B cell (primary cell): Measurements from ENCODE around the gene CHCHD1. TPM values are rescaled to one million over a fixed set of nuclear protein-coding genes. Genes with fewer than 3 reads are reported as not detected.

ENCODE experiments used
- ATAC-seq: fragments of 200-7000 bp; cut with Tn5 transposase; one replicate; pipeline ENCODE4 v1.10.0; 2021; ENCODE audit warnings: low read depth, mild to moderate bottlenecking, moderate number of reproducible peaks, moderate library complexity
- CTCF ChIA-PET: fragments of 350-600 bp; sonication (Branson Sonifier 250); formaldehyde crosslinking; loops from one replicate; lab custom pipeline; 2021; ENCODE audit warnings: antibody characterized with exemption, inconsistent platforms; lab: Charles Lee
- POLR2A ChIA-PET: fragments of 350-600 bp; sonication (Branson Sonifier 250); formaldehyde crosslinking; loops from one replicate; lab custom pipeline; 2021; ENCODE audit warnings: antibody characterized with exemption; lab: Charles Lee
- DNase-seq: peaks from one replicate; pipeline ENCODE4 v3.0.0; 2013
- H2AFZ ChIP-seq: 2 replicates; pipeline ENCODE4 v1.6.1; 2012; ENCODE audit warnings: mild to moderate bottlenecking, low read depth, low read length; ENCODE audit not compliant: insufficient read depth, poor library complexity, severe bottlenecking
- H3K27ac ChIP-seq, 2 donors: 1 replicate in 1 of 2; 2 replicates in 1 of 2; pipeline ENCODE4 v1.5.1; 2012 to 2013; ENCODE audit warnings: low read length in 2 of 2, mild to moderate bottlenecking in 2 of 2, moderate library complexity in 1 of 2
- H3K27me3 ChIP-seq, 4 experiments: fragments of 200-600 bp in 1 of 4; sonication (generic) in 1 of 4; replicated peaks in 1 of 4; 1 replicate in 2 of 4; 2 replicates in 2 of 4; pipeline versions ENCODE4 v1.6.1 to v1.7.0; 2013 to 2016; ENCODE audit warnings: low read length in 3 of 4, mild to moderate bottlenecking in 2 of 4, mixed read lengths in 1 of 4, moderate library complexity in 1 of 4; ENCODE audit not compliant: insufficient read depth in 4 of 4, control insufficient read depth in 3 of 4; ENCODE audit errors: control extremely low read depth in 1 of 4
- H3K36me3 ChIP-seq, 2 experiments: replicated peaks in 1 of 2; 1 replicate in 1 of 2; 2 replicates in 1 of 2; pipeline versions ENCODE4 v1.6.1 to v1.7.1; 2013; ENCODE audit warnings: low read length in 1 of 2; ENCODE audit not compliant: insufficient read depth in 2 of 2, control insufficient read depth in 1 of 2; ENCODE audit errors: control extremely low read depth in 1 of 2, extremely low read depth in 1 of 2
- H3K4me1 ChIP-seq, 2 donors: fragments of 200-600 bp in 1 of 2; sonication (generic) in 1 of 2; 1 replicate in 1 of 2; 2 replicates in 1 of 2; pipeline versions ENCODE4 v1.5.1 to v1.6.1; 2013 to 2017; ENCODE audit warnings: low read length in 2 of 2; ENCODE audit not compliant: control insufficient read depth in 2 of 2, insufficient read depth in 2 of 2
- H3K4me2 ChIP-seq: replicated peaks from 2 replicates; pipeline ENCODE3; 2012; ENCODE audit warnings: mild to moderate bottlenecking, low read depth, low read length; ENCODE audit not compliant: poor library complexity, severe bottlenecking
- H3K4me3 ChIP-seq, 5 experiments: fragments of 200-600 bp in 1 of 5; sonication (generic) in 1 of 5; 1 replicate in 3 of 5; 2 replicates in 2 of 5; pipeline versions ENCODE4 v1.5.1 to v1.7.0; 2011 to 2016; ENCODE audit warnings: low read length in 4 of 5, mild to moderate bottlenecking in 4 of 5, low read depth in 2 of 5, control low read depth in 1 of 5, moderate library complexity in 1 of 5; ENCODE audit not compliant: insufficient read depth in 1 of 5; ENCODE audit errors: control extremely low read depth in 1 of 5, extremely low read depth in 1 of 5
- H3K79me2 ChIP-seq: fragments of 200-600 bp; sonication (generic); one replicate; pipeline ENCODE4 v1.6.0; 2016; ENCODE audit warnings: low read length; ENCODE audit not compliant: control insufficient read depth, insufficient read depth
- H3K9ac ChIP-seq: fragments of 200-600 bp; sonication (generic); 2 replicates; pipeline ENCODE4 v1.6.1; 2017; ENCODE audit warnings: mild to moderate bottlenecking, low read length, moderate library complexity
- H3K9me3 ChIP-seq, 3 donors: one replicate each; pipeline versions ENCODE4 v1.6.1 to v1.7.1; 2013; ENCODE audit warnings: low read length in 2 of 3; ENCODE audit not compliant: control insufficient read depth in 2 of 3, insufficient read depth in 1 of 3; ENCODE audit errors: control extremely low read depth in 1 of 3
- H4K20me1 ChIP-seq: 2 replicates; pipeline ENCODE4 v1.6.0; 2012; ENCODE audit warnings: mild to moderate bottlenecking, low read length; ENCODE audit not compliant: insufficient read depth, control insufficient read depth, poor library complexity, severe bottlenecking
- H3K27ac Mint-ChIP-seq: one replicate; pipeline ENCODE4 v1.8.0; 2021; ENCODE audit warnings: mixed read lengths
- H3K27me3 Mint-ChIP-seq: one replicate; pipeline ENCODE4 v1.8.0; 2021; ENCODE audit warnings: mixed read lengths
- H3K4me1 Mint-ChIP-seq: one replicate; pipeline ENCODE4 v1.8.0; 2021; ENCODE audit warnings: mixed read lengths
- H3K4me3 Mint-ChIP-seq: one replicate; pipeline ENCODE4 v1.8.0; 2021; ENCODE audit warnings: mixed read lengths
- H3K9me3 Mint-ChIP-seq: one replicate; pipeline ENCODE4 v1.8.0; 2022; ENCODE audit warnings: mixed read lengths; ENCODE audit not compliant: insufficient read depth
- EZH2 ChIP-seq: IDR thresholded peaks from 2 replicates; pipeline ENCODE4 v1.6.1; 2012; ENCODE audit warnings: borderline replicate concordance, low read depth, mild to moderate bottlenecking, moderate library complexity, low read length; ENCODE audit not compliant: insufficient read depth, poor library complexity, severe bottlenecking
- WGBS: methylation state at CpG from one replicate; pipeline ENCODE4 v1.1.5; 2013; ENCODE audit warnings: missing lambda C conversion rate; ENCODE audit not compliant: insufficient coverage; 5-methylcytosine and 5-hydroxymethylcytosine counted together
- intact Hi-C: fragments of 100-400 bp; cut with micrococcal nuclease; formaldehyde crosslinking; loops from one replicate; pipeline ENCODE4 v1.10.0; 2022
- polyA minus RNA-seq: library from RNA; depleted of rRNA, polyadenylated mRNA; stranded (reverse); fragments of >200 nt; gene quantifications from 2 replicates; pipeline ENCODE4 v1.2.3, GENCODE V29; 2012
- polyA plus RNA-seq: library from polyadenylated mRNA; depleted of rRNA; stranded (reverse); fragments of >200 nt; gene quantifications from 2 replicates; pipeline ENCODE4 v1.2.3, GENCODE V29; 2012
- total RNA-seq, 2 donors: library from RNA; stranded (reverse); fragments of 120-200 nt in 1 of 2; gene quantifications; 1 replicate in 1 of 2; 2 replicates in 1 of 2; pipeline versions ENCODE4 v1.2.3 to v1.2.4, GENCODE V29; 2013 to 2022
- TF ChIP-seq, protein P1 (sequence below): fragments of 200-600 bp; IDR thresholded peaks from one replicate; pipeline ENCODE4 v1.8.0; 2022; ENCODE audit warnings: antibody characterized with exemption, mild to moderate bottlenecking

Gene CHCHD1
- total RNA-seq: 14.7 and 15.3 TPM in 2 replicates
- 27.0 TPM for total RNA-seq (2013)
- polyA plus RNA-seq: 8.8 and 11.9 TPM in 2 replicates
- polyA minus RNA-seq: 7.4 and 10.9 TPM in 2 replicates

DNA sequence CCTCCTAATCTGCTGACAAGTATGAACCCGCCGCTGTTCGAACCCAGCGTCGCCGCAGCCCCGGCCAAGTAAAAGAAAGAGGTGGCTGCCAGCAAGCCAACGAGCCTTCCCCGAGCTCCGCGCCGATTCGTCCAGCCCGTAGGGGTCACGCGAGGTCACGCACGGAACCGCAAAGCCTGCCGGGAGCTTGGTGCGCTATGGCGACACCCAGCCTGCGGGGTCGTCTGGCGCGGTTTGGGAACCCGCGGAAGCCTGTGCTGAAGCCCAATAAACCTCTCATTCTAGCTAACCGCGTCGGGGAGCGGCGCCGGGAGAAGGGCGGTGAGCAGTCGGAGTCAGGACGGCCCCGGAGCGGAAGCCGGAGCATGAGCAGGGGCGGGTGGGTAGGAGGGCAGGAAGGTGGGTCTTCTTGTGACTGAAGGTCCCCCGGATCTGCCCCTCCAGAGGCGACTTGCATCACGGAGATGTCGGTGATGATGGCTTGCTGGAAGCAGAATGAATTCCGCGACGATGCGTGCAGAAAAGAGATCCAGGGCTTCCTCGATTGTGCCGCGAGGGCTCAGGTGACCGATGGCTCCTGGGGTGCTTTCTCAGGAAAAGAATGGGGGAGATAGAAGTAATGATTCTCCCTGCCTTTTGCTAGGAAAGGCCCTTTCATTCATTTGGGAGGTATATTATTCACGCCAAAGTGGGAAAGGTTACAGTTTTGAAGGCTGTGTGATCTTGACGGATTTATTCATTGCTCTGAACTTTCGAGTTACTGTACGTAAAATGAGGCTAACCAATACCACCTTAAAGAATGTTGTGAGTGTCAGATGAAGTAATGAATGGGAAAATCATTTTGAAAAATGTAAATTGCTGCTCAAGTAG lies at the start of gene CHCHD1:
CHCHD1 (plus strand) TSS at position 170 of the 870 bp plus-strand sequence; CDS start at position 198, 28 bp downstream.
- peak within 1 kb of the TSS; percentile 75 for H3K9ac ChIP-seq
- H3K4me1 ChIP-seq: peaks cover 32 to 42% of the 10 kb centered on the region in 2 donors
- intact Hi-C loops: loop anchor here (1.0 kb wide), 1 partner anchor 10 kb away; a partner anchor contains a TSS
- WGBS: under 1% methylated on average over 52 of the region's 57 CpGs
- H3K27ac ChIP-seq: peak within 1 kb of the TSS; percentile 60 to 89
- Mint-ChIP-seq H3K9me3 (no peaks in the 10 kb centered on the region), H3K27ac (peak within 1 kb of the TSS; percentile 97), H3K27me3 (no peaks in the 10 kb centered on the region), H3K4me3 (peak within 1 kb of the TSS; percentile 99), H3K4me1 (peaks cover 53% of the 10 kb centered on the region)
- peaks cover 15% of the 10 kb centered on the region for H4K20me1 ChIP-seq
- H3K36me3 ChIP-seq: peaks cover 0 to 13% of the 10 kb centered on the region in 2 experiments
- ATAC-seq (peak; percentile 63), DNase-seq (peak; percentile 88)
- CTCF ChIA-PET: interaction anchor here (1.0 to 6.2 kb wide), 4 partner anchors 10 to 98 kb away, joined by 3 to 35 read pairs (median 4); a partner anchor contains a TSS
- no peaks in the 10 kb centered on the region for H3K27me3 ChIP-seq
- no peaks in the 10 kb centered on the region for H3K9me3 ChIP-seq
- TF ChIP-seq, protein P1, sequence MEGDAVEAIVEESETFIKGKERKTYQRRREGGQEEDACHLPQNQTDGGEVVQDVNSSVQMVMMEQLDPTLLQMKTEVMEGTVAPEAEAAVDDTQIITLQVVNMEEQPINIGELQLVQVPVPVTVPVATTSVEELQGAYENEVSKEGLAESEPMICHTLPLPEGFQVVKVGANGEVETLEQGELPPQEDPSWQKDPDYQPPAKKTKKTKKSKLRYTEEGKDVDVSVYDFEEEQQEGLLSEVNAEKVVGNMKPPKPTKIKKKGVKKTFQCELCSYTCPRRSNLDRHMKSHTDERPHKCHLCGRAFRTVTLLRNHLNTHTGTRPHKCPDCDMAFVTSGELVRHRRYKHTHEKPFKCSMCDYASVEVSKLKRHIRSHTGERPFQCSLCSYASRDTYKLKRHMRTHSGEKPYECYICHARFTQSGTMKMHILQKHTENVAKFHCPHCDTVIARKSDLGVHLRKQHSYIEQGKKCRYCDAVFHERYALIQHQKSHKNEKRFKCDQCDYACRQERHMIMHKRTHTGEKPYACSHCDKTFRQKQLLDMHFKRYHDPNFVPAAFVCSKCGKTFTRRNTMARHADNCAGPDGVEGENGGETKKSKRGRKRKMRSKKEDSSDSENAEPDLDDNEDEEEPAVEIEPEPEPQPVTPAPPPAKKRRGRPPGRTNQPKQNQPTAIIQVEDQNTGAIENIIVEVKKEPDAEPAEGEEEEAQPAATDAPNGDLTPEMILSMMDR: no peak
- no peak for TF ChIP-seq EZH2
- POLR2A ChIA-PET: interaction anchor here (0.7 to 2.0 kb wide), 3 partner anchors 10 to 38 kb away, joined by 4 to 20 read pairs (median 10); partner anchors contain the start of gene SEC24C
- H3K79me2 ChIP-seq: peaks cover 76% of the 10 kb centered on the region
- peak within 1 kb of the TSS; percentile 72 to 86 (median 79) for H3K4me3 ChIP-seq
- H2AFZ ChIP-seq: peak within 1 kb of the TSS; percentile 87
- H3K4me2 ChIP-seq: peak within 1 kb of the TSS; percentile 76
